Measurements from ENCODE around the gene CRTC1. TPM values are rescaled to one million over a fixed set of nuclear protein-coding genes. Genes with fewer than 3 reads are reported as not detected.
A peak's percentile ranks its signal among the peaks of the same experiment; 100 is the strongest.

CRTC1 gene, protein sequence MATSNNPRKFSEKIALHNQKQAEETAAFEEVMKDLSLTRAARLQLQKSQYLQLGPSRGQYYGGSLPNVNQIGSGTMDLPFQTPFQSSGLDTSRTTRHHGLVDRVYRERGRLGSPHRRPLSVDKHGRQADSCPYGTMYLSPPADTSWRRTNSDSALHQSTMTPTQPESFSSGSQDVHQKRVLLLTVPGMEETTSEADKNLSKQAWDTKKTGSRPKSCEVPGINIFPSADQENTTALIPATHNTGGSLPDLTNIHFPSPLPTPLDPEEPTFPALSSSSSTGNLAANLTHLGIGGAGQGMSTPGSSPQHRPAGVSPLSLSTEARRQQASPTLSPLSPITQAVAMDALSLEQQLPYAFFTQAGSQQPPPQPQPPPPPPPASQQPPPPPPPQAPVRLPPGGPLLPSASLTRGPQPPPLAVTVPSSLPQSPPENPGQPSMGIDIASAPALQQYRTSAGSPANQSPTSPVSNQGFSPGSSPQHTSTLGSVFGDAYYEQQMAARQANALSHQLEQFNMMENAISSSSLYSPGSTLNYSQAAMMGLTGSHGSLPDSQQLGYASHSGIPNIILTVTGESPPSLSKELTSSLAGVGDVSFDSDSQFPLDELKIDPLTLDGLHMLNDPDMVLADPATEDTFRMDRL
- total RNA-seq (10 to 100 TPM; 19.6 to 20.8 TPM), polyA plus RNA-seq (1 to 10 TPM in 1 of 2 donors, not detected in 1; 1.7 TPM)

- H3K4me3 ChIP-seq (ENCODE audit: low read length in 2 of 2): peak within 1 kb of the TSS; percentile 70 to 86
- Mint-ChIP-seq H3K27me3 (no peaks in the 10 kb centered on the region), H3K27ac (peak within 1 kb of the TSS; percentile 82 to 95 (median 93)), H3K9me3 (no peaks in the 10 kb centered on the region), H3K36me3 (no peaks in the 10 kb centered on the region), H3K4me3 (peak within 1 kb of the TSS; percentile 86 to 92 (median 88)), H3K4me1 (peaks cover 11 to 41% (median 21%) of the 10 kb centered on the region in 4 donors)
- H3K27ac ChIP-seq (ENCODE audit: low read depth, low read length): peak within 1 kb of the TSS; percentile 70
- intact Hi-C loops (cut with micrococcal nuclease): loop anchor here (1.0 to 2.0 kb wide), 4 partner anchors 17 to 148 kb away; partner anchors contain the start of genes KLHL26, KXD1 and UPF1
- ChIA-PET CTCF (ENCODE audit: partially characterized antibody) (interaction anchor here (1.0 to 1.5 kb wide), 2 partner anchors 8 to 90 kb away, joined by 4 read pairs; no protein-coding TSS in a partner anchor), POLR2A (ENCODE audit: partially characterized antibody) (interaction anchor here (0.9 to 1.4 kb wide), 4 partner anchors 17 to 151 kb away, joined by 3 to 9 read pairs (median 5); partner anchors contain the start of genes REX1BD and UPF1)
- H3K36me3 ChIP-seq (ENCODE audit: insufficient read depth, low read length): no peaks in the 10 kb centered on the region
- peak; percentile 93 to 97 (median 95) for DNase-seq
- peaks cover 20% of the 10 kb centered on the region for H3K4me1 ChIP-seq (ENCODE audit: insufficient read depth, low read length)
- no peaks in the 10 kb centered on the region for H3K27me3 ChIP-seq (ENCODE audit: insufficient read depth, low read length)
- H3K9me3 ChIP-seq (ENCODE audit: control insufficient read depth in 1 of 2, low read length in 2 of 2): no peaks in the 10 kb centered on the region
These were observed at the start of gene CRTC1 for GRCh38 chr19:18683109-18683957. TSS of gene CRTC1 (plus strand) at chr19:18683680. CDS start at chr19:18683703, 23 bp downstream.

- H3K4me3 Mint-ChIP-seq: peak overlapping the region in 3 of 8 donors; percentile 10 to 38 (median 25)
- no peaks in the 10 kb centered on the region for H3K36me3 Mint-ChIP-seq
- H3K36me3 ChIP-seq (ENCODE audit: insufficient read depth, low read length): no peaks in the 10 kb centered on the region
- H3K4me3 ChIP-seq (ENCODE audit: low read length in 2 of 2): no peak overlapping the region
- DNase-seq: no peak
- no peaks in the 10 kb centered on the region for H3K27me3 ChIP-seq (ENCODE audit: insufficient read depth, low read length)
- H3K9me3 ChIP-seq (ENCODE audit: control insufficient read depth in 1 of 2, low read length in 2 of 2): no peaks in the 10 kb centered on the region
- intact Hi-C loops (cut with micrococcal nuclease): loop anchor here (5.0 kb wide), 1 partner anchor 92 kb away; the partner anchor contains the start of gene FKBP8
- ChIA-PET CTCF (ENCODE audit: partially characterized antibody) (interaction anchor here (0.6 to 1.1 kb wide), 2 partner anchors 11 to 184 kb away, joined by 3 read pairs; no protein-coding TSS in a partner anchor), POLR2A (ENCODE audit: partially characterized antibody) (interaction anchor here (0.6 to 1.4 kb wide), 6 partner anchors 45 to 198 kb away, joined by 3 to 6 read pairs (median 4); partner anchors contain the start of genes REX1BD and UPF1)
- H3K4me1 ChIP-seq (ENCODE audit: insufficient read depth, low read length): peaks cover 24% of the 10 kb centered on the region
- peak overlapping the region in 4 of 7 donors; percentile 23 to 55 (median 38) for H3K27ac Mint-ChIP-seq
- H3K27me3 Mint-ChIP-seq: peaks cover 1 to 6% of the 10 kb centered on the region in 2 donors
- no peak overlapping the region for H3K27ac ChIP-seq (ENCODE audit: low read depth, low read length)
- H3K9me3 Mint-ChIP-seq: no peaks in the 10 kb centered on the region
- peaks cover 19 to 43% (median 31%) of the 10 kb centered on the region in 4 donors for H3K4me1 Mint-ChIP-seq
These were observed 48.7 kb upstream of the CRTC1 start for GRCh38 chr19:18634612-18635297.

GRCh38 chr19:18635831-18636182, 47.7 kb upstream of the CRTC1 start:
- peaks cover 24% of the 10 kb centered on the region for H3K4me1 ChIP-seq (ENCODE audit: insufficient read depth, low read length)
- intact Hi-C loops (cut with micrococcal nuclease): loop anchor here (1.0 to 5.0 kb wide), 9 partner anchors 25 to 431 kb away; partner anchors contain the start of genes COPE, CRTC1, DDX49 and ELL
- no peak overlapping the region for H3K27ac ChIP-seq (ENCODE audit: low read depth, low read length)
- Mint-ChIP-seq H3K27me3 (peaks cover 0 to 2% of the 10 kb centered on the region in 2 donors), H3K36me3 (no peaks in the 10 kb centered on the region), H3K9me3 (no peaks in the 10 kb centered on the region), H3K4me1 (peaks cover 20 to 45% (median 33%) of the 10 kb centered on the region in 4 donors), H3K4me3 (peak overlapping the region; percentile 71 to 90 (median 86)), H3K27ac (peak overlapping the region in 5 of 7 donors; percentile 68 to 96 (median 91))
- ChIA-PET POLR2A (ENCODE audit: partially characterized antibody) (interaction anchor here (0.9 to 1.4 kb wide), 3 partner anchors 48 to 196 kb away, joined by 3 to 6 read pairs (median 4); partner anchors contain the start of genes REX1BD and UPF1), CTCF (ENCODE audit: partially characterized antibody) (interaction anchor here (1.1 kb wide), 1 partner anchor 12 kb away, joined by 3 read pairs; no protein-coding TSS in a partner anchor)
- H3K27me3 ChIP-seq (ENCODE audit: insufficient read depth, low read length): no peaks in the 10 kb centered on the region
- H3K4me3 ChIP-seq (ENCODE audit: low read length in 2 of 2): no peak overlapping the region
- H3K9me3 ChIP-seq (ENCODE audit: control insufficient read depth in 1 of 2, low read length in 2 of 2): no peaks in the 10 kb centered on the region
- H3K36me3 ChIP-seq (ENCODE audit: insufficient read depth, low read length): no peaks in the 10 kb centered on the region
- DNase-seq: no peak

DNA sequence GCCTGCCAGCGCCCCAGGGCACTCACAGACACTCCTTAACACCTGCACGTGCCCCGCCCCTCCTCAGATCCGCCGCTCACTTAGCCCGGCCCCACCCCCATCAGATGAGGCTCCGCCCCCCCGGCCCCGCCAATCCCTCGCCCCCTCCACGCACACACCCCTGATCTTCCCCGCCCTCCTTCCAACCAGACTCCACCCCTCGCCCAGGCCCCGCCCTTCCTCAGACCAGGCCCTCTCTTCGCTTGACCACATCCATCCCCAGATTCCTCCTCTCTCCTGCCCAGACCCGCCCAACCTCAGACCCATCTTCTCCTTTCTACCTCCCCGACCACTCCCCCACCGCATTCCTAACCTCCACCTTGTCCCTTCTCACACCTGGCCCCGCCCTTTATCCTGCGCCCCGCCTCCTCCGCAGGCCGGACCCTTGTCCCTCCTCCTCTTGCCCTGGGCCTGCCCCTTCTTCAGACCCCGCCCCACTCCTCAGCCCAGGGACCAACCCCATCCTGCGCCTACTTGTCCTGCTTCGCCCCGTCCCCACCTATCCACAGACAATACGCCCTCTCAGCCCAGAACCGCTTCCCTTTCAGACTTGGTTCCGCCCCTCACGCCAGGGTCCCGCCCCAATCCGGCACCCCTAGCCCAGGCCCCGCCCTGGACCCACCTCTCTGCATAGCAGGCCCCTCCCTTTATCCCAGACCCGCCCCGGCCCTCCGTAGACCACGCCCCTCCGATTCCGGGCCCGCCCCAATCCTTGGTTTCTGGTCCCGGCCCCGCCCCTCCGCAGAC, 47.1 kb upstream of the CRTC1 start:
- intact Hi-C loops (cut with micrococcal nuclease): loop anchor here (1.0 to 5.0 kb wide), 9 partner anchors 25 to 432 kb away; partner anchors contain the start of genes COPE, CRTC1, DDX49 and ELL
- Histone ChIP-seq H3K36me3 (ENCODE audit: insufficient read depth, low read length) (no peaks in the 10 kb centered on the region), H3K27me3 (ENCODE audit: insufficient read depth, low read length) (no peaks in the 10 kb centered on the region), H3K27ac (ENCODE audit: low read depth, low read length) (peak overlapping the region; percentile 84), H3K4me3 (ENCODE audit: low read length in 2 of 2) (peak overlapping the region; percentile 47 to 82), H3K9me3 (ENCODE audit: control insufficient read depth in 1 of 2, low read length in 2 of 2) (no peaks in the 10 kb centered on the region), H3K4me1 (ENCODE audit: insufficient read depth, low read length) (peaks cover 24% of the 10 kb centered on the region)
- Mint-ChIP-seq H3K9me3 (no peaks in the 10 kb centered on the region), H3K4me3 (peak overlapping the region; percentile 84 to 90 (median 88)), H3K36me3 (no peaks in the 10 kb centered on the region), H3K27me3 (peaks cover 0 to 2% of the 10 kb centered on the region in 2 donors), H3K4me1 (peaks cover 20 to 45% (median 33%) of the 10 kb centered on the region in 4 donors), H3K27ac (peak overlapping the region; percentile 77 to 96 (median 94))
- ChIA-PET CTCF (ENCODE audit: partially characterized antibody) (no interaction called here), POLR2A (ENCODE audit: partially characterized antibody) (no interaction called here)
- DNase-seq: peak; percentile 97 to 99 (median 99)

- H3K27ac Mint-ChIP-seq: peak within 1 kb of the TSS; percentile 77 to 96 (median 94)
- H3K4me3 ChIP-seq (ENCODE audit: low read length in 2 of 2): peak within 1 kb of the TSS; percentile 47 to 82
- CTCF ChIA-PET (ENCODE audit: partially characterized antibody): no interaction called here
These were observed 46.4 kb upstream of the CRTC1 start, which contains the start of gene KLHL26 for GRCh38 chr19:18636969-18637629. TSS of gene KLHL26 (plus strand) at chr19:18637028. CDS start at chr19:18637055, 27 bp downstream.

More at GRCh38 chr19:18636969-18637629, 46.4 kb upstream of the CRTC1 start, which contains the start of gene KLHL26:
- intact Hi-C loops (cut with micrococcal nuclease): loop anchor here (1.0 to 5.0 kb wide), 10 partner anchors 26 to 432 kb away; partner anchors contain the start of genes COPE, CRTC1, DDX49 and ELL
- Histone ChIP-seq H3K27me3 (ENCODE audit: insufficient read depth, low read length) (no peaks in the 10 kb centered on the region), H3K4me1 (ENCODE audit: insufficient read depth, low read length) (peaks cover 24% of the 10 kb centered on the region), H3K27ac (ENCODE audit: low read depth, low read length) (peak within 1 kb of the TSS; percentile 84), H3K36me3 (ENCODE audit: insufficient read depth, low read length) (no peaks in the 10 kb centered on the region), H3K9me3 (ENCODE audit: control insufficient read depth in 1 of 2, low read length in 2 of 2) (no peaks in the 10 kb centered on the region)
- H3K4me3 Mint-ChIP-seq: peak within 1 kb of the TSS; percentile 84 to 90 (median 88)
- no peaks in the 10 kb centered on the region for H3K9me3 Mint-ChIP-seq
- no peaks in the 10 kb centered on the region for H3K36me3 Mint-ChIP-seq
- H3K4me1 Mint-ChIP-seq: peaks cover 21 to 45% (median 33%) of the 10 kb centered on the region in 4 donors
- peaks cover 0 to 2% of the 10 kb centered on the region in 2 donors for H3K27me3 Mint-ChIP-seq
- POLR2A ChIA-PET (ENCODE audit: partially characterized antibody): no interaction called here
- no peak for DNase-seq
